ENCODE results near the gene CNTNAP2.

Gene CNTNAP2

GRCh38 chr7:147240468-147240867, 1123.9 kb downstream of the CNTNAP2 start:
- no peak for DNase-seq (ENCODE audit: low read depth in 2 of 2)

GRCh38 chr7:147245274-147245673, 1128.7 kb downstream of the CNTNAP2 start:
- peak in 1 of 2 experiments; percentile 8 for DNase-seq (ENCODE audit: low read depth in 2 of 2)

GRCh38 chr7:147249956-147250355, 1133.4 kb downstream of the CNTNAP2 start:
- DNase-seq (ENCODE audit: low read depth in 2 of 2), result no peak

- DNase-seq (ENCODE audit: low read depth in 2 of 2), result no peak
Observed at GRCh38 chr7:147251751-147252325, 1135.2 kb downstream of the CNTNAP2 start.

GRCh38 chr7:147261693-147262092, 1145.1 kb downstream of the CNTNAP2 start:
- no peak for DNase-seq (ENCODE audit: low read depth in 2 of 2)

GRCh38 chr7:147265528-147265927, 1148.9 kb downstream of the CNTNAP2 start:
- no peak for DNase-seq (ENCODE audit: low read depth in 2 of 2)

- DNase-seq (ENCODE audit: low read depth in 2 of 2), result no peak
Observed at GRCh38 chr7:147276106-147276505, 1159.5 kb downstream of the CNTNAP2 start.

GRCh38 chr7:147276783-147277370, 1160.3 kb downstream of the CNTNAP2 start:
- no peak for DNase-seq (ENCODE audit: low read depth in 2 of 2)

GRCh38 chr7:147279514-147279913, 1162.9 kb downstream of the CNTNAP2 start:
- DNase-seq (ENCODE audit: low read depth in 2 of 2), result no peak

GRCh38 chr7:147279964-147280374, 1163.4 kb downstream of the CNTNAP2 start:
- no peak for DNase-seq (ENCODE audit: low read depth in 2 of 2)

GRCh38 chr7:147282204-147282603, 1165.6 kb downstream of the CNTNAP2 start:
- no peak for DNase-seq (ENCODE audit: low read depth in 2 of 2)

- no peak for DNase-seq (ENCODE audit: low read depth in 2 of 2)
Observed at GRCh38 chr7:147296201-147296600, 1179.6 kb downstream of the CNTNAP2 start.

GRCh38 chr7:147296986-147297385, 1180.4 kb downstream of the CNTNAP2 start:
- DNase-seq (ENCODE audit: low read depth in 2 of 2), result no peak

- DNase-seq (ENCODE audit: low read depth in 2 of 2), result no peak
Observed at GRCh38 chr7:147298611-147299043, 1182.0 kb downstream of the CNTNAP2 start.

- no peak for DNase-seq (ENCODE audit: low read depth in 2 of 2)
Observed at GRCh38 chr7:147300293-147300692, 1183.7 kb downstream of the CNTNAP2 start.

GRCh38 chr7:147304376-147304775, 1187.8 kb downstream of the CNTNAP2 start:
- DNase-seq (ENCODE audit: low read depth in 2 of 2), result no peak

GRCh38 chr7:147305827-147306226, 1189.2 kb downstream of the CNTNAP2 start:
- DNase-seq (ENCODE audit: low read depth in 2 of 2), result no peak

- no peak for DNase-seq (ENCODE audit: low read depth in 2 of 2)
Observed at GRCh38 chr7:147308539-147308938, 1191.9 kb downstream of the CNTNAP2 start.

- DNase-seq (ENCODE audit: low read depth in 2 of 2), result no peak
Observed at GRCh38 chr7:147311336-147311735, 1194.7 kb downstream of the CNTNAP2 start.

GRCh38 chr7:147321504-147321903, 1204.9 kb downstream of the CNTNAP2 start:
- no peak for DNase-seq (ENCODE audit: low read depth in 2 of 2)

- no peak for DNase-seq (ENCODE audit: low read depth in 2 of 2)
Observed at GRCh38 chr7:147332988-147333387, 1216.4 kb downstream of the CNTNAP2 start.

GRCh38 chr7:147363101-147363500, 1246.5 kb downstream of the CNTNAP2 start:
- no peak for DNase-seq (ENCODE audit: low read depth in 2 of 2)

GRCh38 chr7:147376192-147376591, 1259.6 kb downstream of the CNTNAP2 start:
- DNase-seq (ENCODE audit: low read depth in 2 of 2), result no peak

- DNase-seq (ENCODE audit: low read depth in 2 of 2), result no peak
Observed at GRCh38 chr7:147380926-147381325, 1264.3 kb downstream of the CNTNAP2 start.
